ENCODE measurements around the gene DET1. TPM values are rescaled to one million over a fixed set of nuclear protein-coding genes. Genes with fewer than 3 reads are reported as not detected.

Gene DET1
- total RNA-seq, 1 experiment from 2014 or later = 6.6 TPM

- H3K9me3 Mint-ChIP-seq = no peaks in the 10 kb centered on the region
- Histone ChIP-seq H3K79me2 (ENCODE audit: insufficient read depth, low read length) (no peaks in the 10 kb centered on the region), H3K56ac (ENCODE audit: insufficient read length, low read depth, low read length) (no peak overlapping the region), H3K4me1 (ENCODE audit: insufficient read depth, low read length) (peaks cover 6% of the 10 kb centered on the region; the same call in 1 of the 2 replicates), H2BK12ac (ENCODE audit: insufficient read length, low read depth, low read length) (no peak overlapping the region), H2AFZ (ENCODE audit: low read length) (no peak overlapping the region), H3K27me3 (ENCODE audit: insufficient read depth, low read length) (no peaks in the 10 kb centered on the region), H4K8ac (replicated peaks; ENCODE audit: insufficient read length, low read depth, low read length) (no peak overlapping the region), H2BK120ac (ENCODE audit: low read depth, low read length, poor library complexity, severe bottlenecking) (no peak overlapping the region), H2BK5ac (ENCODE audit: insufficient read length, low read length) (no peak overlapping the region), H2BK20ac (ENCODE audit: low read depth, low read length, poor library complexity, severe bottlenecking) (no peak overlapping the region), H3K14ac (ENCODE audit: insufficient read depth, low read length) (no peak overlapping the region), H3T11ph (ENCODE audit: low read length) (no peak overlapping the region), H3K4ac (ENCODE audit: low read depth, low read length) (no peak overlapping the region), H4K5ac (ENCODE audit: insufficient read length, low read depth, low read length) (no peak overlapping the region), H3K9me3 (ENCODE audit: control insufficient read depth, low read depth, low read length) (no peaks in the 10 kb centered on the region), H4K20me1 (ENCODE audit: control insufficient read depth, insufficient read depth, insufficient read length) (no peaks in the 10 kb centered on the region), H3K18ac (ENCODE audit: insufficient read length, low read depth, low read length) (no peak overlapping the region), H2AK5ac (ENCODE audit: insufficient read length, low read length) (no peak overlapping the region), H3K23me2 (ENCODE audit: insufficient read length, low read depth, low read length, poor library complexity, severe bottlenecking) (no peaks in the 10 kb centered on the region), H2BK15ac (ENCODE audit: low read depth, low read length) (no peak overlapping the region), H3K4me2 (ENCODE audit: insufficient read depth, insufficient read length, low read length) (no peak overlapping the region), H3K9ac (ENCODE audit: extremely low read depth, insufficient read length, low read length) (no peak overlapping the region), H3K27ac (ENCODE audit: insufficient read length, low read depth, low read length) (no peak overlapping the region), H3K23ac (ENCODE audit: insufficient read length, low read depth, low read length) (no peak overlapping the region), H3K79me1 (ENCODE audit: insufficient read depth, low read depth, low read length, poor library complexity, severe bottlenecking) (no peaks in the 10 kb centered on the region), H4K91ac (ENCODE audit: insufficient read length, low read depth, low read length) (no peak overlapping the region)
- WGBS (ENCODE audit: extremely low coverage, insufficient read length, low lambda C conversion rate) = no CpG with 5 or more reads among the region's 1 CpG
- no peak overlapping the region for H3K27ac Mint-ChIP-seq
- peaks cover 5 to 17% (median 10%) of the 10 kb centered on the region in 3 experiments; a peak in 5 of 7 replicates for H3K36me3 Mint-ChIP-seq (ENCODE audit: insufficient read depth in 1 of 3, low read depth in 3 of 3)
- H3K27me3 Mint-ChIP-seq (ENCODE audit: low read depth) = peaks cover 9% of the 10 kb centered on the region
- H3K4me3 Mint-ChIP-seq = no peak overlapping the region; a peak in 1 of 5 replicates
- peaks cover 28 to 30% of the 10 kb centered on the region in 2 experiments for H3K4me1 Mint-ChIP-seq
- no peak for TF ChIP-seq CTCF (conservative IDR thresholded peaks at IDR 0.05)
- DNase-seq = no peak
Observed at GRCh38 chr15:88504445-88504844, 42.0 kb downstream of the DET1 start.

Data from H9 (cell line).